Epithelial cell of esophagus (primary cell): ENCODE data around the gene PTPRM.

Experiments
- DNase-seq: peaks from one replicate; pipeline ENCODE4 v3.0.0; 2010; ENCODE audit warnings: low read depth
- H3K4me3 ChIP-seq: 2 replicates; pipeline ENCODE4 v1.5.1; 2011; ENCODE audit warnings: mild to moderate bottlenecking, low read length, control low read depth
- CTCF ChIP-seq: IDR thresholded peaks from 2 replicates; pipeline ENCODE4 v1.5.1; 2011; ENCODE audit warnings: low read depth, mild to moderate bottlenecking, low read length, control low read depth, inconsistent platforms; ENCODE audit not compliant: insufficient read depth; ENCODE audit errors: missing control alignments

The PTPRM gene

GRCh38 chr18:8348051-8348720 lies 781.1 kb downstream of the PTPRM start:
- TF ChIP-seq CTCF = no peak
- no peak overlapping the region for H3K4me3 ChIP-seq
- no peak for DNase-seq

- DNase-seq = peak; percentile 4
- no peak overlapping the region for H3K4me3 ChIP-seq
- no peak for TF ChIP-seq CTCF
Measured at GRCh38 chr18:8349608-8350323, 782.6 kb downstream of the PTPRM start.

- no peak for DNase-seq
- TF ChIP-seq CTCF = no peak
- no peak overlapping the region for H3K4me3 ChIP-seq
Measured at GRCh38 chr18:8350628-8351027, 783.5 kb downstream of the PTPRM start.

- H3K4me3 ChIP-seq = no peak overlapping the region
- peak; percentile 34 for DNase-seq
- TF ChIP-seq CTCF = no peak
Measured at GRCh38 chr18:8351161-8351560, 784.0 kb downstream of the PTPRM start.

- TF ChIP-seq CTCF = no peak
- no peak overlapping the region for H3K4me3 ChIP-seq
- DNase-seq = no peak
Measured at GRCh38 chr18:8354304-8354703, 787.2 kb downstream of the PTPRM start.

GRCh38 chr18:8356001-8356400 lies 788.9 kb downstream of the PTPRM start:
- no peak for DNase-seq
- no peak overlapping the region for H3K4me3 ChIP-seq
- TF ChIP-seq CTCF = no peak
